A673 (cell line): ENCODE results near the gene AIMP2. TPM values are rescaled to one million over a fixed set of nuclear protein-coding genes. Genes with fewer than 3 reads are reported as not detected.
A peak's percentile ranks its signal among the peaks of the same experiment; 100 is the strongest.

Experiments
- BruUV-seq: library from RNA; stranded (reverse); fragments of 400-500 nt; replicated peaks from 2 replicates; lab custom pipeline; 2021; lab: Mats Ljungman, UMichigan
- CTCF ChIA-PET: fragments of 300-600 bp; sonication (Branson Sonifier 250); formaldehyde crosslinking; loops from one replicate; lab custom pipeline; 2022; ENCODE audit warnings: antibody characterized with exemption; lab: Charles Lee
- POLR2A ChIA-PET: fragments of 300-600 bp; sonication (Branson Sonifier 250); formaldehyde crosslinking; loops from one replicate; lab custom pipeline; 2022; ENCODE audit warnings: antibody characterized with exemption; ENCODE audit not compliant: low non-redundant PET; lab: Charles Lee
- DNase-seq: peaks from one replicate; pipeline ENCODE4 v3.0.0-alpha.2; 2015; ENCODE audit warnings: low spot score
- H3K27ac ChIP-seq: fragments of 200-600 bp; sonication (generic); 2 replicates; pipeline ENCODE4 v1.5.1; 2016; ENCODE audit warnings: mixed run types, low read depth, mild to moderate bottlenecking, mixed read lengths, antibody characterized with exemption, low read length; ENCODE audit not compliant: poor library complexity, severe bottlenecking
- H3K27me3 ChIP-seq: fragments of 200-600 bp; sonication (generic); replicated peaks from 2 replicates; pipeline ENCODE4 v1.6.1; 2017; ENCODE audit warnings: mixed run types, low read depth, mild to moderate bottlenecking, mixed read lengths, antibody characterized with exemption, low read length; ENCODE audit not compliant: insufficient read depth, poor library complexity
- H3K36me3 ChIP-seq: fragments of 200-600 bp; sonication (generic); 2 replicates; pipeline ENCODE4 v1.6.1; 2016; ENCODE audit warnings: mixed run types, mild to moderate bottlenecking, mixed read lengths, antibody characterized with exemption, low read length; ENCODE audit not compliant: insufficient read depth, poor library complexity, severe bottlenecking
- H3K4me1 ChIP-seq: fragments of 200-600 bp; sonication (generic); 2 replicates; pipeline ENCODE4 v1.6.1; 2017; ENCODE audit warnings: mixed run types, mild to moderate bottlenecking, mixed read lengths, antibody characterized with exemption, low read length; ENCODE audit not compliant: insufficient read depth, poor library complexity, severe bottlenecking
- H3K4me3 ChIP-seq: fragments of 200-600 bp; sonication (generic); 2 replicates; pipeline ENCODE4 v1.5.1; 2016; ENCODE audit warnings: low read depth, mixed run types, mild to moderate bottlenecking, mixed read lengths, low read length; ENCODE audit not compliant: poor library complexity, severe bottlenecking
- H3K9me3 ChIP-seq: fragments of 200-600 bp; sonication (generic); 2 replicates; pipeline ENCODE4 v1.6.1; 2016; ENCODE audit warnings: mixed run types, low read depth, mild to moderate bottlenecking, mixed read lengths, antibody characterized with exemption, low read length; ENCODE audit not compliant: poor library complexity, severe bottlenecking
- EZH2 ChIP-seq: fragments of 200-600 bp; sonication (generic); IDR thresholded peaks from 2 replicates; pipeline ENCODE4 v1.6.1; 2017; ENCODE audit warnings: borderline replicate concordance, low read depth, mild to moderate bottlenecking, mixed read lengths, antibody characterized with exemption, low read length; ENCODE audit not compliant: poor library complexity, severe bottlenecking
- intact Hi-C: fragments of 100-400 bp; cut with micrococcal nuclease; formaldehyde crosslinking; loops from one replicate; pipeline ENCODE4 v1.10.0; 2022; ENCODE audit not compliant: unreplicated experiment
- total RNA-seq: library from RNA; stranded (reverse); gene quantifications from 2 replicates; pipeline ENCODE4 v1.2.3, GENCODE V29; 2021
- TF ChIP-seq, protein P1 (sequence below): fragments of 300-800, 200-600 bp; sonication (generic); conservative IDR thresholded peaks from 2 replicates; pipeline ENCODE4 v1.5.1; 2017; ENCODE audit warnings: low read depth, mild to moderate bottlenecking, antibody characterized with exemption, low read length, moderate library complexity, mixed read lengths

Gene AIMP2
- total RNA-seq, 1 experiment from 2014 or later, result 90.1 TPM

DNA sequence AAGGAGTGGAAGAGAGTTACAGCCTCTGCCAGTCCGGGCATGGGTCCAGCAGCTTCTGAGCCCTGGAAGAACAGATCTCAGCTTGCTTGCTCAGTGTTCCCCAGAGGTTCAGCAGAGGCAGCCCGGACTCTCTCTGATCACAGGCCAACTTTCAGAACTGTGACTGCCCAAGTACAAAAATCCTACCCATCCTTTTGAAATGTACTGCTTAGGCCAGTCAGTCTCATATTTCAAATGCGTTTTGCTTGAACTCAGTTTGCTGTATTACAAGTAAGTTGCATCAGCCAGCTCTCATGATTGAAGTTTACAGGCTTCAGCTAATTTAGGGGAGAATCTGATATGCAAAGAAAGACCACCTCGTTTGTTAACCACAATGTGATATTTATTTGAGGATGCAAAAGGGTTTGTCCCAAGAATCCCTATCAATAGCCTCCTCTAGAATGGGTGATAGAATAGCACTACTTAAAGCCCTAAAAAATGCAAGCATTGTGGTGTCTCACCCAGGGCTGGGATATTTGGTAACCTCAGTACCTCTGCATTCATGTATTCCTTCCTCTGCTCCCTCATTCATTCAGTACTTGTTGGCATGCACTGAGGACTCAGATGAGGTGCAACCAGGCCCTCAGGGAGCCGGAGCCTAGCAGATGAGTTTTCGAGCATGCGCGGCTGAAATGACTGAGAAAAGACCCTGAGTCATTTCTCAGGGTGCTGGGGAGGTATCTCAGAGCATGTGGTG lies 7.0 kb downstream of the AIMP2 start:
- peak; percentile 62 for DNase-seq
- BruUV-seq, result no TSS peak
- Histone ChIP-seq H3K36me3 (peaks cover 64% of the 10 kb centered on the region), H3K9me3 (no peaks in the 10 kb centered on the region), H3K4me1 (peaks cover 22% of the 10 kb centered on the region), H3K27ac (peak overlapping the region; percentile 99), H3K27me3 (no peaks in the 10 kb centered on the region), H3K4me3 (no peak overlapping the region)
- ChIA-PET CTCF (interaction anchor here (0.5 kb wide), 1 partner anchor 8 kb away, joined by 7 read pairs; no protein-coding TSS in a partner anchor), POLR2A (no interaction called here)
- intact Hi-C loops, result no loop called here
- no peak for TF ChIP-seq EZH2
- TF ChIP-seq, protein P1, sequence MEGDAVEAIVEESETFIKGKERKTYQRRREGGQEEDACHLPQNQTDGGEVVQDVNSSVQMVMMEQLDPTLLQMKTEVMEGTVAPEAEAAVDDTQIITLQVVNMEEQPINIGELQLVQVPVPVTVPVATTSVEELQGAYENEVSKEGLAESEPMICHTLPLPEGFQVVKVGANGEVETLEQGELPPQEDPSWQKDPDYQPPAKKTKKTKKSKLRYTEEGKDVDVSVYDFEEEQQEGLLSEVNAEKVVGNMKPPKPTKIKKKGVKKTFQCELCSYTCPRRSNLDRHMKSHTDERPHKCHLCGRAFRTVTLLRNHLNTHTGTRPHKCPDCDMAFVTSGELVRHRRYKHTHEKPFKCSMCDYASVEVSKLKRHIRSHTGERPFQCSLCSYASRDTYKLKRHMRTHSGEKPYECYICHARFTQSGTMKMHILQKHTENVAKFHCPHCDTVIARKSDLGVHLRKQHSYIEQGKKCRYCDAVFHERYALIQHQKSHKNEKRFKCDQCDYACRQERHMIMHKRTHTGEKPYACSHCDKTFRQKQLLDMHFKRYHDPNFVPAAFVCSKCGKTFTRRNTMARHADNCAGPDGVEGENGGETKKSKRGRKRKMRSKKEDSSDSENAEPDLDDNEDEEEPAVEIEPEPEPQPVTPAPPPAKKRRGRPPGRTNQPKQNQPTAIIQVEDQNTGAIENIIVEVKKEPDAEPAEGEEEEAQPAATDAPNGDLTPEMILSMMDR, result no peak

DNA sequence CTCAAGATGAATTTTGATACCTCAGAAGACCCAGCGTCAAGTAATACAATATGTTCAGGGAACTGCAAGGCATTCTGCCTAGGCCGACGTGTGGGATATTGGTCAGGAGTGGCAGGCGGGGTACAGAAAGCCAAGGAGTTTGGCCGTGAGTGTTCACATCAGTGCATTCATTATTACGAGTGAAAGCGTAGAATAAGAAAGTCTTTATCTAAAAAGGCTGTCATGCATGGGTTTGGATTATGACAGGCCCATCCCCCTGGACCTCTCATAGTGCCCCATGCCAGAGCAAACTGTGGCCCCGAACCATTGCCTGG lies 7.5 kb downstream of the AIMP2 start:
- no TSS peak for BruUV-seq
- no peaks in the 10 kb centered on the region for H3K9me3 ChIP-seq
- TF ChIP-seq, protein P1, result no peak
- no peak for TF ChIP-seq EZH2
- ChIA-PET CTCF (no interaction called here), POLR2A (no interaction called here)
- H3K27me3 ChIP-seq, result no peaks in the 10 kb centered on the region
- peaks cover 68% of the 10 kb centered on the region for H3K36me3 ChIP-seq
- no peak overlapping the region for H3K4me3 ChIP-seq
- DNase-seq, result no peak
- peaks cover 22% of the 10 kb centered on the region for H3K4me1 ChIP-seq
- intact Hi-C loops, result no loop called here
- peak overlapping the region; percentile 99 for H3K27ac ChIP-seq

DNA sequence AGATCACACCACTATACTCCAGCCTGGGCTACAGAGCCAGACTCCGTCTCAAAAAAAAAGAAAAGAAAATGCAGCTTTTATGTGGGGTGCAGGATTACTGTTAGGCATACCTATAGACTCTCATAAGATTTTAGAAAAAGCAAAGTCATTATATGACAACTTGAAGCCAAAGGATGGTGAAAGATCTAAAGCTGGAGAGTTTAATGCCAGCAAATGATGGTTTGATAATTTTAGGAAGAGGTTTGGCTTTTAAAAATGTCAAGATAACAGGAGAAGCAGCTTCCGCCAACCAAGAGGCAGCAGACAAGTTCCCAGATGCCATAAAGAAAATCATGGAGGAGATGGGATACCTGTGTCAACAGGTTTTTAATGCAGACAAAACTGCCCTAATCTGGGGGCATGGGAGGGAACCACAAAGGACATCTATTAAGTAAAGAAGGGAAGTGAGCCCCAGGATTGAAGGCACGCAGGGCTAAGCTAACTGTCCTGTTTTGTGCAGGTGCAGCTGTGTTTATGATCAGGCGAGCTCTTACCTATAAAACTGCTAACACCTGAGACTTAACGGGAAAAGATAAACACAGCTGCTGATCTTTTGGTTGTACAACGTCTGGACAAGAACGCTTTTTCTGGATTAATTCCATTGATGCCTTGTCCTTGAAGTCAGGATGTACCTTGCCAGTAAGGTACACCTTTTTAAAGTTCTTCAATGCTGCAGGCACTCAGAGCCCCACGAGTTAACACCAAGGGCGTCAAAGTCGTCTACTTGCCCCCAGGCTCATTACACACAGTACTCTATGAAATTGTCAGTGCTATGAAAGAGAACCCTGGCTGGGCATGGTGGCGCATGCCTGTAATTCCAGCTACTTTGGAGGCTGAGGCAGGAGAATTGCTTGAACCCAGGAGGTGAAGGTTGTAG lies 11.6 kb downstream of the AIMP2 start:
- no peak for DNase-seq
- Histone ChIP-seq H3K36me3 (peaks cover 93% of the 10 kb centered on the region), H3K4me1 (peaks cover 15% of the 10 kb centered on the region), H3K4me3 (no peak overlapping the region), H3K27ac (no peak overlapping the region), H3K9me3 (no peaks in the 10 kb centered on the region), H3K27me3 (no peaks in the 10 kb centered on the region)
- no TSS peak for BruUV-seq
- CTCF ChIA-PET, result no interaction called here
- TF ChIP-seq EZH2, result no peak
- TF ChIP-seq, protein P1, result no peak
- POLR2A ChIA-PET, result no interaction called here
- intact Hi-C loops, result no loop called here
